RPMI8226 (cell line): ENCODE data around the gene IPCEF1.
"Not testable (repeated sequence)": the region's sequence is repeated elsewhere in the genome, so short reads cannot be mapped to it uniquely, and the experiment has no call there.

ENCODE experiments used
- DNase-seq: peaks from one replicate; pipeline ENCODE4 v3.0.0-alpha.2; 2015

The IPCEF1 gene

GRCh38 chr6:154329350-154330170 lies 27.0 kb downstream of the IPCEF1 start:
- no peak for DNase-seq

DNA sequence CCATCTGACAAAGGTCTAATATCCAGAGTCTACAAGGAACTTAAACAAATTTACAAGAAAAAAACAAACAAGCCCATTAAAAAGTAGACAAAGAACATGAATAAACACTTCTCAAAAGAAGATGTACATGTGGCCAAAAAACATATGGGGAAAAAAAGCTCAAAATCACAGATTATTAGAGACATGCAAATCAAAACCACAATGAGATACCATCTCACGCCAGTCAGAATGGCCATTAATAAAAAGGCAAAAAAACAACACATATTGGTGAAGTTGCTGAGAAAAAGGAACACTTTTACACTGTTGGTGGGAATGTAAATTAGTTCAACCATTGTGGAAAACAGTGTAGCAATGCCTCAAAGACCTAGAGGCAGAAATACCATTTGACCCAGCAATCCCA lies 29.3 kb downstream of the IPCEF1 start:
- DNase-seq = not testable (repeated sequence)

DNA sequence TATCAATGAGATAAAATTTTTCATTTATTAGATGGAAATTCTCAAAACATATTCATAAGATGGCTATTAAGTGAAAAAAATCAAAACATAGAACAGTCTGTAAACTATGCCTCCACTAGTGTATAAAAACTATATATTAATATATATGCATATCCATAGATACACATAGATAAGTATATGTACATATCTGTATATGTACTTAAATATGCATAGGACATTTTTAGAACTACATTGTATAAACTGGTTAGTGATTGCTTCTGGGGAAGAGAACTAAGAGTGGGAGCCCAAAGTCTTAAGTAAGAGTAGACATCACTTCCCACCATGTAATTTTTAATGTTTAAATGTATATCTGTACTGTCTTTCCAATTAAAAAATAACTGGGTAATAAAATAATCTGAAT lies 31.5 kb downstream of the IPCEF1 start:
- DNase-seq = no peak

- no peak for DNase-seq
Observed at GRCh38 chr6:154320181-154320580, 36.4 kb downstream of the IPCEF1 start.

DNA sequence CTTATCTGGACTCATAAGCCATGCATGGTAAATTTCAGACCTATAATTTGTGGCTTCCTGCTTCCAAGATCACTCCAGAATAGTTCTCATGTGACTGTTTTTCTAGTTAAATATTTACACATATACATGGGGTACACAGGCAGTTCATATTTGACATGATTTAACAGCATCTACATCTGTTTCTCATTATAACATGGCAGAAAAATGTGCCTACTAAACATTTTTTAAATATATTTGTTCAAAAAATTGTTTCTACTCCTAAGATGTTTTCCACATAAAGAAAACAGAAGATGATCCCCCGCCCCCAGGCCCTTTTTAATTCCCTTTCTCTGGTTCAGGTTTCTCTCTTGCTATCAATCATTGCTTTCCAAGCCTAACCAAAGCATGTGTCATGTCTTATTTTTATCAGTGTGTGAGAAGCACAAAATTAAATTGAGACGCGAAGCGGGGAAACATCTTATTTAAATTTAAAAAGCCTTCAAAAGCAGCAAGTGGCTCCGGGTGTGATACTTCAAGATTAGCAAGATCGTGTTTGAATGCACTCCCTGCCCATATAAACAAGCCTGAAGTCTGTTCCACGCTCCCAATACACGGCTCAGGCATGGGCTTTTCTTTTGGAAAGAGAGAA lies 37.3 kb downstream of the IPCEF1 start:
- DNase-seq = no peak

DNA sequence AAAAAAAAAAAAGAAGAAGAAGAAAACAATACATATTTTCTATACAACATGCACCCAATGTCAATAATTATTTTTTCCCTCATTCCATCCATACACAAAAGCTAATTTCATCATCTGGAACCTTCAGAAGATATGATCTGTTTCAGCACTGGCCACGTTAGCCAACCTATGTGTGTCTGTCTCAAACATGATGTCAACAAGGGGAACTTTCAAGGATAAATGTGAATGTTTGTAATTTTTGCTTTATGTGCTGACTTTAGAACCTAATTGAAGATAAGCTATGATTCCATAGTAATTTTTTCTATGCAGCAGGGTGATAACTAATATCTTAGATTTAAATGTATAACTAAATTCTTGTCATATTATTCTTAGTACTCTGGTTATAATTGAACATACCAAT lies 37.9 kb downstream of the IPCEF1 start:
- DNase-seq = no peak

- no peak for DNase-seq
Observed at GRCh38 chr6:154316131-154316530, 40.5 kb downstream of the IPCEF1 start.

DNA sequence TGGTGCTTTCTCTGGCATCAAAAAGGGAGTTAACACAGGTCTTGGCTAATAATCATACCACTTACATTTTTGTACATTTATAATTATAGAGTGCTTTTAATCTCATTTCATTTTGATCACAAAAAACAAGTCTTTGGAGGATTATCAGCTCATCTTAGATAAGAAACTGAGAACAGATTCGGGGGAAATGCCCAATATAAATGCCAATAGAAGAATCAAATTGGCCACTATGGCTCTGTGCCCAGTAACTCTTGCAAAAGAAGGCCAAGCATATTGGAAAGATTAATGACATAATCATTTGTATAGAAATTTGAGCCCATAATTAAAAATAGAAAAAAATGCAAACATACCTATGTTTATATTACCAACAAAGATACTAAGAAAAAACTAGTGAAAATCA lies 42.5 kb downstream of the IPCEF1 start:
- no peak for DNase-seq

DNA sequence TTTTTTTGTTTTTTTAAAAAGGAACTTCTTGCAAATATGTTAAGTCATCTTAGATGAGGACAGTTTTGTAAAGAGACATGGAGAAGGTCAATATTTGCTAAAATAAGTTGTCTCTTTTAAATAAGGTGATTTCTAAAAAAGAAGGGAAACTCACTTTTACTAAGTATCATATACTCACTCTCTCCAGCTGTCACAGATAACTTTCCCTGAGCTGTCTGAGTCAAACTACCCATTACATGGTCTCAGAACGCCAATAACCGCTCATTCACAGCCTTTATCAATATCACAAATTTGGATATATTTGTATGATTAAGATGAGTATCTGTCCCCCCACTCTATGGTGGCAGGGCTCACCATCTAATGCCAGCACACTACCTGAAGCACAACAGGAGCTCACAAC lies 47.6 kb downstream of the IPCEF1 start:
- no peak for DNase-seq

DNA sequence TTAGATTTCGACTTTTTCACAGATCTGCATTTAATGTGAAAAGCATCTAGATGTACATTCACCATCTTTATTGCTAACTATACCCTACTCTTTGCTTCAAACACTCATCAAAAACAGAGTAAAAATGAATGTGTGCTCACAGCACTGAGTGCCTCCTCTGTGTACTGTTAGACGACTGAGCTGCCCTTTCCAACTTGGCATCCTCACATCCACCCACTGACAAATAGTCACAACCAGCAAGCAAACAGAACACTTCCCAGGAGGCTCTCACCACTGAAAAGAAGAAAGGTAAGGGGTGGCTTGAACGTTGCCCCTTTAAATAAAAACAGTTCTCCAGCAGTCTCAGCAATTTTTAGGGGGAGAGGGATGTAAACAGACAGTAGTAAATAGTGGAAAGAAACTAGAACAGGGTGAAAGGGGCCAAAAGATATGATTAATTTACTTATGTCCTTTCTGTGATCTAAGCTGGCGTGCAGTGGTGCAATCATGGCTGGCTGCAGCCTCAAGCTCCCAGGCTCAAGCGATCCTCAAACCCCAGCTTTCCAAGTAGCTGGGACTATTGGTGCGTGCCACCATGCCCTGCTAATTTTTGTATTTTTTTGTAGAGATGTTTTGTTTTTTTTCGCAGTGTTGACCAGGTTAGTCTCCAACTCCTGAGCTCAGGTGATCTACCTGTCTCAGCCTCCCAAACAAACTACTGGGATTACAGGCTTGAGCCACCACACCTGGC lies 48.7 kb downstream of the IPCEF1 start:
- no peak for DNase-seq

DNA sequence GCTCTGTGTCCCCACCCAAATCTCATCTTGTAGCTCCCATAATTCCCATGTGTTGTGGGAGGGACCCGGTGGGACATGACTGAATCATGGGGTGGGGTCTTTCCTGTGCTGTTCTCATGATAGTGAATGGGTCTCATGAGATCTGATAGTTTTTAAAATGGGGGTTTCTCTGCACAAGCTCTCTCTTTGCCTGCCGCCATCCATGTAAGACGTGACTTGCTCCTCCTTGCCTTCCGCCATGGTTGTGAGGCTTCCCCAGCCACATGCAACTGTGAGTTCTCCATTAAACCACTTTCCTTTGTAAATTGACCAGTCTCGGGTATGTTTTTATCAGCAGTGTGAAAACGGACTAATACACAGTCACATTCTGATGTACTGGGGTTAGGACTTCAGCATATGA lies 49.5 kb downstream of the IPCEF1 start:
- DNase-seq = not testable (repeated sequence)

DNA sequence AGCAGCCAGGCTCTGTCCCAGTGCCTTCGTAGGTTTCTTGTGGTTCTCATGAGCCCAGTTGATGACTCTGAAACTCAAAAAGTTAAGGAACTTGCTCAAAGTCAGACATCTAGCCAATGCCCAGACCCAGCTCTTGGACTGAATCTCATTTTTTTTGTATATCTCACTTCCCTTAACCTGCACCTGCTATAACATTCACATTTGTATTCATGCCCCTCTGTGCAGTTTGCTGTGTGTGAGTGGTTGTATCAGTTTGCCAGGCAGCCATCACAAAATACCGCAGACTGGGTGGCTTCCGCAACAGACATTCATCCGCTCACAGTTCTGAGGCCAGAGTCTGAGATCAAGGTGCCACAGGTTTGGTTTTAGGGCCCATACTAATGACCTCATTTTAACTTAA lies 49.9 kb downstream of the IPCEF1 start:
- peak; percentile 53 for DNase-seq

DNA sequence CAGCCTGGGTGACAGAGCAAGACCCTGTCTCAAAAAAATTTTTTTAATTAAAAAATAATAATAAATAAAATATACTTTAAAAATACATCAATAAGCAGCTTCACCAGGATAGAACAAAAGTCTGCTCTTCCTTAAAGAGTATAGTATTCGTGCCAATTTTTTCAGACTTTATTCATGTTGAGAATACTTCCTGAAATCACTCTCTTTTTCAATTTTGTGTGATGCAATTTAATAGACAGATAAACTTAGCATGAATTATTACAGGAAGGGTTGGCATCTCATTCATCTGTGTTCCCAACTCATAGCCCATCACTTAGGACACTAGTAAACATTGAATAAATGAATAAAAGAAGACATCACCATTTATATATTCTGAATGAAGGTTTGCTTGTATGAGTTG lies 52.4 kb downstream of the IPCEF1 start:
- DNase-seq = no peak

GRCh38 chr6:154303642-154304041 lies 53.0 kb downstream of the IPCEF1 start:
- DNase-seq = peak; percentile 73

DNA sequence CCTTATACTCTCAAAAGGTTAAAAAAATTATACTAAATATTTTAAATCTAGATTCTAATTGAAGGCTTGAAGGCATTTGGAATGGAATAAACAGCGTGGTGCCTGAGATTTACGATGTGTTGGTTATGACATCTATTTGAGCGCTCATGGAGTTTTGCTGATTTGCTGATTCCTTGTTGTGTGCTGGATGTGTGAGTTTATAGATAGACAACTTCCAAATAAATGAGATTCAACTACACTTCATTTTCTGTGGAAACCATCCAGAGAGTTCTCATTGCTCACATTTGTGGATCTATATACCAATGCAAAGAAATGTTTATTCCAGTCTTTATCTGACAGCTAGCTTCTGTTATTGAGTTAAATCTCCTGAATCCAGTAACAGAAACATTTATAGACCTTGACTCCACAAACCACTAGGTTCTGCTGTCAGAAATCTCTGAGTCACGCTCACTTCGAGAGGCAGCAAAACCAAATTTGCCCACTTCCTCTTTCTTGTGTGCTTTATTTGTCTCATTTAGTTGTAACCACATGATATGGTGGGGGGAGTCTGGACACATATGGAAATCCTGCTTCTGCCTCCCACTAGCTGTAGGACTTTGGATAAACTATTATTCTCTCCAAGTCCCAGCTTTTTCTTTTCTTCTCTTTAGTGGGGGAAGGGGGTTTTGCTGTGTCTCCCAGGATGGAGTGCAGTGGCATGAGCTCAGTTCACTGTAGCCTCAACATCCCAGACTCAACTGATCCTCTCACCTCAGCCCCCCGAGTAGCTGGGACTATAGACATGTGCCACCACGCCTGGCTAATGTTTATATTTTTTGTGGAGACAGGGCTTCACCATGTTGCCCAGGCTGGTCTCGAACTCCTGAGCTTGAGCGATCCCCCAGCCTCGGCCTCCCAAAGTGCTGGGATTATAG lies 54.5 kb downstream of the IPCEF1 start:
- DNase-seq = peak; percentile 92

DNA sequence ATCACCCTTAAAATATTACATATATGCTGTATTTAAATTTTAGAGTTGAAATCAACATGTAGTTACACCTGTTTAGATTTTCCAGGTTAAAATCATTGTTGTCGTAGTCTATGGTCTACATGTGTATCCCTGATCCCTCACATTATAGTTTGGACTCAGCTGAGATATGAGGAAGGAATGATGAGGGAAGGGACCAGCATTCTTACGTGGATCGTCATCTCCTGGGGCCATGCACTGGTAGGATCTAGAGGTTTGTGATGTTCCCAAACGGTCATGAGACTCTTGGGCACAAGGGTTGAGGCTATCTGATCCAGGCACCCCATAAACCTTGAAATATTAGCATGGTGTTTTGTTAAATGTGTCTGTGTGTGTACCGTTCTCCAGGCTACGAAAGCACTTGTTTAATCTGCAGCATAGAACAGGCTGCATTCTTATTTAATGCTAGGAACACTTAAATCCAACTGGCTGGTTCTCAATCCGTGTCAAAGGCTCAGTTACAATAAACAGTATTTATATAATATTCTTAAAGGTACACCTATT lies 55.4 kb downstream of the IPCEF1 start:
- DNase-seq = no peak

DNA sequence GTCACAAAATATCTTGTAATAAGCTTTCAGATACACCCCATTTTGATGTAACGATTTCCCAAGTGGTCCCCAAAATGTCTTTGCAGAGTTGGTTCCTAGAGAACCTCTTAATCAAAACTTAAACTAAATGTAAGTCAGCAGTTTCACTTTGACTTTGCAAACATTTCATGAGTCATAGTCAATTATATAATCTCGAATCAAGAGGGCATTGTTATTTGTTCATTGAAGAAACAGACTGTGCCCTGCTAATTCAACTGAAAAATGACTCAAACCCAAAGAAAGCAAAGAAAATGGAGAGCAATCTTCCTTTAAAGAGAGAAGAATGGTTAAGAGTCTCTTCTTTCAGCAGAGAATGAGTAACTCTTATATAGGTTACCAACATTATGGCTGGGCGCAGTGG lies 58.3 kb downstream of the IPCEF1 start:
- peak; percentile 40 for DNase-seq

DNA sequence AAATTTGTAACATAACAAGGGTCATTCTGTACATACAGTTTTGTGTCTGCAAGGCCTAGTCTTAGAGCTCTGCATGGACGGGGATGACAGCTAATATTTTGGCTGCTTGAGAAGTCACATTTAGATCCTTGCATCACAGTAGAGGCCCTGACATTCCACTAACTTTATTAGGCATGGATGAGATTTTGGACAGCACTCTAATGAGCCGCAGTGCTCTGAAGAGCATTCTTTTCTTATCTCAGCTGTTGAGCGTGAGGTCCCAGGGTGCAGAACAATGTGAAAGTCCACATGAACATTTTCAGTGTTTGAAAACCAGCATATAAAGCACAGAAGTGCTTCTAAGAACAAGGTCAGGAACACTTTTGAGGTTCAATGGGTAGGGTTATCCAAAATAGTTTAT lies 58.9 kb downstream of the IPCEF1 start:
- DNase-seq = no peak

- no peak for DNase-seq
Observed at GRCh38 chr6:154297210-154297609, 59.4 kb downstream of the IPCEF1 start.

DNA sequence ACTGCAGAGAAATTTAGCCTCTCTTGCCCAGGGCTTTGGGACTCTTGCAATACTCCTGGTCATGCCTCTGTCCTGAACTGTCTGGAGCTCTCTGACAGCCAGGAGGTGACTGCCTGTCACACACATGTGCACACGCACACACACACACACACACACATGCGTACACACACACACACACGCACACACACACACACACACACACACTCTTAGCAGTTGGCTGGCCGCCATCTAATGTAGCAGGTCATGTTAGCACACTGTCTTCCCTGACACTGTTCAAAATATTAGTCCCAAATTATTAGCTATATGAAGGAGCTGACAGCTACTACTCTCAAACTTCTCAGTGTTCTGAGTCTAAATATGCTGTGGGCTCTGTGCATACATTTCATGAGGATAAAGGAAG lies 60.9 kb downstream of the IPCEF1 start:
- DNase-seq = no peak

GRCh38 chr6:154292855-154293519 lies 63.6 kb downstream of the IPCEF1 start:
- no peak for DNase-seq

DNA sequence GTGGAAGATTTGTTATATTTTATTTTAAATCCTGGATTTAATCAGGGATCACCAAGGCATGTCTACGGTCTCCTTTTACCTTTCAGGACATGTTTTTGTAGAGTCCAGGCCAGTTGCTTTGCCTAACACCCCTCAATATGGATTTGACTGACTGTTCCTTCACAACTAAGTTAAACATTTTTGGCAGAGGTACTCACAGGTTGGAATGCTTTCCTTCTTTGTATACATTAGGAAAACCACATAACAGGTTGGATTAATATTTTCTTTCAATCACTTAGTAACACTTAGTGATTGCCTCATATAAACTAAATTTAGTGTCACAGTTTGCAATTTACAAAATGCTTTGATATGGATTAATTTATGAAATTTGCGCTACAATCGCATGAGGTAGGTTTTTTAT lies 64.5 kb downstream of the IPCEF1 start:
- DNase-seq = no peak
